HG02623 (cell line): ENCODE measurements around the gene ANKK1.
A peak's percentile ranks its signal among the peaks of the same experiment; 100 is the strongest.

Source experiments
- ATAC-seq: cut with Tn5 transposase; IDR thresholded peaks from one replicate; pipeline ENCODE4 v1.9.1; 2021; ENCODE audit warnings: moderate library complexity; ENCODE audit not compliant: unreplicated experiment

ANKK1 gene

DNA sequence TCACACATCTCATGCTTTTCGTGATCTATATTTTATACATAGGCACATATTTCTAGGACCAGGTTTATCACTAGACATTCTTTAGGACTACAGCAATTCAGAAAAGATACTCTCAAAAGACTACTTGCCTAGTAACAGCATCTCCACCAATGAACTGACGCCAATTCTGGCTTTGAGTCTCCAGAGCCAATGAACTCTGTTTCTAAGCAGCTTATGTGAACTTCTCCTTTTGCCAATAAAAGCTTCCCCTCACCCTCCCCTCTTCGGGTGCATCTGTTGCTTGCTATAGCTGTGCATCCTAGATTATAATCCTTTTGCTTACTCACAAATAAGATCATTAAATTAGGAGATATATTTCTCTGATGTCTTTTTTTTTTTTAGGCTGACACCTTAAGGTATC is 11.4 kb upstream of the ANKK1 start:
- ATAC-seq = peak; percentile 53

DNA sequence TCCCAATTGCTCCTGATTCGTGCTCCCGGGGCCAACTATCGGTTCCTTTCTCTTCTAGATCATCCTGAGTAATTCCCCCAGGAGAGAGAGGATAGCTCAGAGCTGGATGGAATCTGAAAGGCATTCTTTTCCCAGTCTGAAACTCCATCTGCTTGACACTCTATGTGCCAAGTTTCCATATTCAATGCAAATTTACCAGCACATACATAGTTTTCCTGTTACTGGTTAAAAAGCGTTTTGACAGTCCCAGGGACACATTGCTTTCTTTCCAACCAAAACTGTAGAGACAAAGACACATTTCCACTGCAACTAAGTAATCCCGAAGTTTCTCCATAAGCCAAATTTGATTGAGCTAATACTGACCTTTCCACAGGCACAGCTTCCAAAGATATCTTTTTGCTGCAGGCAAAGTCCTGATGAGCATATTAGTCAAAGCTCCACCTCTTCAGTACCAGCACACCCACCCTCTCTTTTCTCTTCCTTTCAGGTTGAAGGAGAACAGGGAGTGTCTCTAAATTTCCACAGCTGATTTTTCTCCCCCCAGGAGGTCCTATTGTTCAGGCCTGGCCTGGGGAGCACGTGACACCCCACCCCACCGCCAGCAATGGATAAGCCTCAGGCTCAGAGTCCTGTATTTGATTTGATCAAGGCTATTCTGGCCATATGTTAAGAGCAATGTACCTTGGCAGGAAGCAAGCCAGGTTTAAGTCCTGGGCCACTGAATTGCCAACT is 9.7 kb upstream of the ANKK1 start:
- no peak for ATAC-seq

DNA sequence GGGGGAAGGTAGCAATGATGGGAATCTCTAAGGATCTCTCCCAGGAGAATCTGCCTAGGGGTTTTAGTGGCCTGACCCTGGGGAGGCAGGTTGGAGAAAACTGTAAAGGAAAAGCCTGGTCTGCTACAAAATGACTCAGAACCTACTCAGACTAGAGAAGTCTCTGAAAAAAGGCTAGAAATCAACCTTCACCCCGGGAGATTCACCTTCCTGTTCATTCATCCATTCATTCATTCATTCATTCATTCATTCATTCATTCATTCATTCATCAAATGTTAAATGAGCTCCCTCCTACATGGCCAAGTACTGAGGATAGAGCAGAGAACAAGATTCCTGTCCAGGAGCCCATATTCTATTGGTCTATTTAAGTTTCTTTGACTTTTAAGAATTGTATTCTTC is 8.9 kb upstream of the ANKK1 start:
- no peak for ATAC-seq

DNA sequence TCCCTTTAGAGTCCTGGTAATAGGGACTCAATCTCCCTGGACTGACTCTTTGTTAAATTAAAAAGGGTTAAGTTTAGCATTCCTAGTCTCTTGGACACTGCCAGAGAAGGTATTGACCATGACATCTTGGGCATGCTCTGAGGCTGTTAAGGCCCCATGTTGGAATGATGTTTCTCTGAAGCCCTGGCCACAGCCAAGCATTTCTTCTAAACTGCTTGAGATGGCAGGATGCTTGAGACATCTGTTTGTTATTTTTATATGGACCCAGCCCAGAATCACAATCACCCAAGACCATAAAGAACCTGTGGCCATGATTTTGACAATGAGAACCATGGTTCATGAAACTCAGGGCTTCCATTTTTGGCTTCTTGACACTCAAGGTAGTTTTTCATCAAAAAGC is 5.5 kb upstream of the ANKK1 start:
- ATAC-seq = no peak

DNA sequence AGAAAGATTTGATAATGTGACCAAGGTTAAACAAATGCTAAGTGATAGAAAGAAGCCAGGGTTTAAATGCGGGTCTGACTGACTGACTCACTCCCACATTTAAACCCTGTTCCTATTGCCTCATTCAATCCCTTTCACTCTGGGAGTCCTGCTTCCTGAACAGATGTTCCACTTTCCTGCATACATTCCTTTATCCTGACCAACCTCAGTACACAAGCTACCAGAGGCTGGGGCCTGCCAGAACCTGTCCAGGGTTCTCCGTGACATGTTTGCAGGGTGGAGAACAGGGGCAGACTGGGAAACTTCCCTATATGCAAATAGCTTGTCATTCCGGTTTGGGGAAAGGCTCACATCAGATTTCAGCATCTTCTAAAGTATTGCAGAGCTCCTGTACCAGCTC is 3.0 kb upstream of the ANKK1 start:
- ATAC-seq = no peak

DNA sequence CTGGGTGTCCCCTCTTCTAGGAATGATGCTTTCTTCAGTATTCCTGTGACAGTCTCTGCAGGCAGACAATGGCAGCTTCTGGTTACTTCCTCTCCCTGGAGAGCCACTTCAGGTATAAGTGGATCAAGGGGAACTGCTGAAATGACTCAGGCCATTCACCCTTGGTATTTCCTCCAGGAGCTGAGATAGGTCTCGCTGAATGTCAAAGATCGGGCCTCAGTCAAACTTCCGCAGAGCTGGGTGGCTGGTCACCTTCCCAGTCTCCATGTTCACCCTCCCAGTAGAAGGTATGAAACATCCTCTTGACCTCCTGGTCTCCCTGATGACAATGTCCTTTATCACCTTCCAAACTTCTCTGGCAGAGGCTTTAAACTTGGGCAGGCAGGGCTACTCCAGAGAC is 1.8 kb upstream of the ANKK1 start:
- no peak for ATAC-seq

DNA sequence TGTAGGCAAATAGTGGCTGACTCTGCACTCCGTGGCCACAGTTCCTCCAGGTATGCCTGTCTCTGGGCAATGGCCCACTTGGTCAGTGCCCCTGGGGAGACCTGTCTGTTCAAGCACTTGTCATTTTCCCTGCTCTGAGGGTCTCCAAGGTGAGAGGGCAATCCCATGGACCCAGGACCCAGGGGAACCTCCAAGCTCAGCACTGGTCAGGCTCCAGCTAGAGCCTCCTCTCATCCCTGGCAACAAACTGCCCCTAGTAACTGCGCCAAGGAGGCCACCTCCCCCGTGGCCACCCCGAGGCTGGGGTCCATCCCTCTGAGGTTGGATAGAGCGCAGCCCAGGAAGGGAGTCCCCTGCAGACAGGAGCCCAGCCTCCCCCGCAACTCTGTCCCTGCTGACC is 713 bp upstream of the ANKK1 start:
- ATAC-seq = no peak

DNA sequence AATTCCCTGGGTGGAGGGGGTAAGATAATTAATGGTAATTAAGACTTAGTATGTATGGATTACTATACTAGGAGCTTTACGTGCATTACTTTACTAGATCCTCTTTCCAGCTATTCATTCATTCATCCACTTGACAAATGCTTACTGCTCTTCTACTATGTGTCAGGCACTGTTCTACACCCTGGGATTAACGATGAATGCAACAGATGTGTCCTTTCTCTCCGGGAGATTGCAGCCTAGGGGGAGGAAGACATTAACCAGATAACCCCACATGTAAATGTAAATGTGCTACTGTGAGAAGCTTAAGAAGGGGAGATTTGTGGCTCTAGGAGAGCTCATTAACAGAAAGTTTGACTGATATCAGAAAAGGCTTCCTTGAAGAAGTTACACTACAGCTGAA is 1.7 kb downstream of the ANKK1 start:
- ATAC-seq = no peak

DNA sequence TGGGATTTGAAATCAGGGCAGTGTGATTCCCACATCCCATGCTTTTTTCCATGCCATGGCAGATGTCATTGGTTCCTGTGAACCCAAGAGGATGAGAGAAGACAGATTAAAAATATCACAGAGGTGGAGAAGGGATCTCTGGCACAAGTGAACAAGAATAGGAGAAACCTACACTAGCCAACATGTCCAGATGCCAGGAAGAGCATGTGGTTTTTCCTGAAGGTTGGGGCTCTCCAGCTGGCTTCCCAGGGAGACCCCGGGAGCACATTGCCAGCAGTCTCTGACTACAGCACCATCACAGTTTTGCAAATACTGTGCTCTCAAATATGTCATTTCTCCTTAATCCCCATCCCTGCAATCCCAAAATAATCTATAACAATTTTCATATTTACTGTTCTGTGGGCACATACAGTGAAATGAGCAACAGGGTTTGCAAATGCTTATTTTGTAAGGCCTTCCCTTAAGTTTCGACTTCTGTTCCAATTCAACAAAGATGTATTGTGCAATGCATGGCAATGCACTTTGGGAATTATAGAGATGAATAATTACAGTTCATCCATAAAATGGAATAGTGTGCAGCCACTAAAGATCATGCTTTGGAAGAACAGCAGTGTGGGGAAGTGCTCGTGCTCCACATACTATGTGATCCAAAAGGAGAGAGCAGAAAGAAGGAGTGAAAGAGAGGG is 4.8 kb downstream of the ANKK1 start:
- ATAC-seq = no peak

DNA sequence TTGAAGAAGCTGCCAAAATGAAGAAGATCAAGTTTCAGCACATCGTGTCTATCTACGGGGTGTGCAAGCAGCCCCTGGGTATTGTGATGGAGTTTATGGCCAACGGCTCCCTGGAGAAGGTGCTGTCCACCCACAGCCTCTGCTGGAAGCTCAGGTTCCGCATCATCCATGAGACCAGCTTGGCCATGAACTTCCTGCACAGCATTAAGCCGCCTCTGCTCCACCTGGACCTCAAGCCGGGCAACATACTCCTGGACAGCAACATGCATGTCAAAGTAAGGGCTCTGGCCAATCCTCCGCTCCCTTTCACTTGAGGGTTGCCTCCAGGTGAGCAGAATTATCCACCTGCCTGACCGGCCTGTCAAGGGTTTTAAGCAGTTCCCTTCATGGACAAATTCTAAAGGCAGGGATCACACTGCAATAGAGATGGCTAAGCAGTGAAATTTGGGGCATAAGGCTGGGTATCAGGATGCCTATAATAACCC is 6.0 kb downstream of the ANKK1 start:
- no peak for ATAC-seq

DNA sequence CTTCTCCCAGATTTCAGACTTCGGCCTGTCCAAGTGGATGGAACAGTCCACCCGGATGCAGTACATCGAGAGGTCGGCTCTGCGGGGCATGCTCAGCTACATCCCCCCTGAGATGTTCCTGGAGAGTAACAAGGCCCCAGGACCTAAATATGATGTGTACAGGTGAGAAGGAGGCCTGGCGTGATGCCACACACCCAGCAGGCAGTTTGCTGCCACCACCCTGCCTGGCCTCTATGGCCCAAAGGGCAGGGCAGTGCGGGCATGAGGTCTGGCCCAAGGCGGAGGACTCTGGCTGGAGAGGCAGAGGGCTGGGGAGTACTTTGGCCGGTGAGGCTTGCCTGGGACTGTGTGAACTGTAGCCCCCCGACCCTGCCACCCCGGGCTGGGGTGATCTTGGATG is 7.3 kb downstream of the ANKK1 start:
- no peak for ATAC-seq

DNA sequence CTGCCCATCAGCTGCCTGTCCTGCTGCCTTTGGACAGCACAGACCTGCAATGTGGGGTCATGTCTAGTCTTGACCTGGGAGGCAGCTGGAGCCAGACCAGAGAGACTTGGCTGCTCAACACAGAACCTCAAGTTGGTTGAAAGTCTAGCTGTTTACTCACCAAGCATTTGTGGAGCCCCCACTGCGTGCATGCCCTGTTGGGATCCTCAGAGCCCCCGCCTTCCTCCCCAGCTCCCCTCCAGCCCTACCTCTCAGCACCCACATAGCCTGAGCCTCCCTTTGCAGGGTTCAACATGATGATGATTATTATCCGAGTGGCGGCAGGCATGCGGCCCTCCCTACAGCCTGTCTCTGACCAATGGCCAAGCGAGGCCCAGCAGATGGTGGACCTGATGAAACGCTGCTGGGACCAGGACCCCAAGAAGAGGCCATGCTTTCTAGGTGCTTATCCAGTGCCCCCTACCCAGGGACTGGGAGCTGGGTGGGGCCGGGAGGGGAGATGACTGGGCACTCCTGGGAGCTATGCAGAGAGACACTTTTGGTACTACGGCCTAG is 8.3 kb downstream of the ANKK1 start:
- ATAC-seq = no peak

DNA sequence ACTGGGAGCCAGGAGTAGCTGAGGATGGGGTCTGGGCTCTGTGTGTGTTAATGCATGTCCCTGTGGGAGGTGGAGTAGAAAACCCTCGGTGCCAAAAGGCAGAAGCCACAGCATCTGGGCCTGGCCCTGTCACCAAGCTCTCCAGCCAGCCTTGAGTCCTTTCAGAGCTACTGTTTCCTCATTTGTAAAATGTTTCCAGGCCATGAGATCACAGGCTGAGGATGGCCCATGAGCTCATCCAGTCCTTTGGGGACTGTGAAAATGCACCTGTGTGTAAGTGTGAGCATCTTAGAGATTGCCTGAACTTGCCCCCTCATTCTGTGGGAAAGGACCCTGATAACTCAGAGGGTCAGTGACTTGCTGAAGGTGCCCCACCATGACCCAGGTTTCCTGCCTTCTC is 9.1 kb downstream of the ANKK1 start:
- no peak for ATAC-seq

DNA sequence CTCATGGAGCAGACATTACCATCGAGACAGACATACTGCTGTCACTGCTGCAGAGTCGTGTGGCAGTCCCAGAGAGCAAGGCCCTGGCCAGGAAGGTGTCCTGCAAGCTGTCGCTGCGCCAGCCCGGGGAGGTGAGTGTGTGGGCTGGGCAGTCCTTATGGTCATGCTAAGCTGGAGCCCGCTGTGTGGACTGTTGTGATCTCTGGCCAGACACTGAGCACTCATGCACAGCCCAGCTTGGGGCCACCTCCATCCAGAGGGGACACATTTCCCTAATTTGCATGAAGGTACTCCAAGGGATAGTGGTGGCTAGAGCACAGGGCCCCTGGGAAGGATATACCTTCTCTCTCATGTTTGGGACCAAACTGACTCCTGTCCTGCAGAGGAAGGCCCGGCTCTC is 9.6 kb downstream of the ANKK1 start:
- no peak for ATAC-seq

DNA sequence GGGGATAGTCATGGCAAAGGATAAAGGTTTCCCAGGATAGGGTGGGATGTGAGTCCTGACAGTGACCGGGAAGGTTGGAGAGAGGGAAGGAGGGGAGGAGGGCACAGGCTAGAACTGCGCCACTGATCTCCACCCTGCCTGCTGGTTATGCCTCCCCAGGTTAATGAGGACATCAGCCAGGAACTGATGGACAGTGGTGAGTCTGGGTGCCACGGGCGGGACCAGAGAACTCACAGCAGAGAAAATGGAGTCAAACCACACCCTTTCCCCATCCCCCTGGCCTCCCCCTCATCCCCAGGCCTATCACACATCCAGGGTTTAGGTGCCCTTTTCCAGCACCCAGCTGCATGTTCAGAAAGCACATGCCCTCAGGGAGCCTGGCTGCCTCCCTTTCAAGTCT is 10.2 kb downstream of the ANKK1 start:
- no peak for ATAC-seq

DNA sequence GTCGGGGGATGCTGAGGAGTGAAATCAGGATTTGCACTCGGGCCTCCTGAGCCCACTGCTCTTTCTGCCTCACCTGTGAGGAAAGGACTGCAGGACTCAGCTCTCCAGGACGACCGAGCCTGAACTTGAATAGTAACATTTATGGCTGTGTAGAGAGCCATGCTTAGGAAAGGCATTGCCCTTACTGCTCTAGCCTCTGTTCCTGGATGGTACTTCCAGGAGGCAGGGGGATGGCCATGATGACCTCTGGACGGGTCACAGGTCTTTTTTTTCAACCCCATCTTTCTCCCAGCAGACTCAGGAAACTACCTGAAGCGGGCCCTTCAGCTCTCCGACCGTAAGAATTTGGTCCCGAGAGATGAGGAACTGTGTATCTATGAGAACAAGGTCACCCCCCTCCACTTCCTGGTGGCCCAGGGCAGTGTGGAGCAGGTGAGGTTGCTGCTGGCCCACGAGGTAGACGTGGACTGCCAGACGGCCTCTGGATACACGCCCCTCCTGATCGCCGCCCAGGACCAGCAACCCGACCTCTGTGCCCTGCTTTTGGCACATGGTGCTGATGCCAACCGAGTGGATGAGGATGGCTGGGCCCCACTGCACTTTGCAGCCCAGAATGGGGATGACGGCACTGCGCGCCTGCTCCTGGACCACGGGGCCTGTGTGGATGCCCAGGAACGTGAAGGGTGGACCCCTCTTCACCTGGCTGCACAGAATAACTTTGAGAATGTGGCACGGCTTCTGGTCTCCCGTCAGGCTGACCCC is 11.3 kb downstream of the ANKK1 start:
- ATAC-seq = no peak

DNA sequence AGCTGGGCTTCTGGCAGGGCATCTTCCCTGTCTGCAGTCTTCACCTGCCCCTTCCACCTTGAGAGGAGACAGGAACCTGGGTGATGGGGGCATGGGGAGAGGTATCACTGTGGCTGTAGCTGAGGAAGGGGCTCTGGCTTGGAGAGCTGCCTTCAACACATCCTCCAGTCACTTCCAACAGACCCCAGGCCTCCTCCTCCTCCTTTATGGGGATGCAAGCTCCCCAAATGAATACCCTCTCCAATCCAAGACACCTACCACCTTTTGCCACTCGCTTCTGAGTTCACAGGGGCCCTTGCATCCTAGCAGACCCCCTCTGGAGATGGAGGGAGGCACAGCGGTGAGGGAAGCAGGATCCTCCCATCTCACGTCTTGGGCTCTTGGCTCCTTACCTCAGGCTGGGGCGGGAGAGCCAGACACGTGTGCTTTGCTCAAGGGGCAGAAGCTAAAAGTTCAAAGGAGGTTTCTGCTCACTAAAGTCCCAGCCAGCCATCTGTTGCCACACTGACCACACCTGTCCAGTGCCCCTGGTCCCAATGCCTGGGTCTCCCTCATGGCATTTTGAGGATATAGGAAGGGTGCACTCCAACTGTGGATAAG is 13.2 kb downstream of the ANKK1 start:
- no peak for ATAC-seq

DNA sequence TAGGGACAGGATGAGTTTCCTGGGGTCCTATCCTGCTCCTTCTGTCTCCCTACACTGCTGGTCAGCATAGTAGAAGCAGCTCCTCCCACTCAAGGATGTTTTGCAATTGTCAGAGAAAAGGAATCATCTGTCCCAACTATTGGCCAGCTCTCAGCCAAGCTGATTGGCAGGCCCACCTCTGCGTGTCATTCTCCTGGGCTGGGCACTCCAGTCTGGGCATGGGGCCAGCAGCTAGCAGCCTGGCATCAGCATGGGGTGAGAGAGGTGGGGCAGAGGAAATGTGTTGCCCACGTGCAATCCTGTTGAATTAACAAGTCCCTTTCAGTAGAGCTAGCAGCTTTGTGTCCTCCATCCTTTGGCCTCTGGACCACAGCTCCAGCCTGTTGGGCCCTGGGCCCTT is 14.1 kb downstream of the ANKK1 start:
- no peak for ATAC-seq

DNA sequence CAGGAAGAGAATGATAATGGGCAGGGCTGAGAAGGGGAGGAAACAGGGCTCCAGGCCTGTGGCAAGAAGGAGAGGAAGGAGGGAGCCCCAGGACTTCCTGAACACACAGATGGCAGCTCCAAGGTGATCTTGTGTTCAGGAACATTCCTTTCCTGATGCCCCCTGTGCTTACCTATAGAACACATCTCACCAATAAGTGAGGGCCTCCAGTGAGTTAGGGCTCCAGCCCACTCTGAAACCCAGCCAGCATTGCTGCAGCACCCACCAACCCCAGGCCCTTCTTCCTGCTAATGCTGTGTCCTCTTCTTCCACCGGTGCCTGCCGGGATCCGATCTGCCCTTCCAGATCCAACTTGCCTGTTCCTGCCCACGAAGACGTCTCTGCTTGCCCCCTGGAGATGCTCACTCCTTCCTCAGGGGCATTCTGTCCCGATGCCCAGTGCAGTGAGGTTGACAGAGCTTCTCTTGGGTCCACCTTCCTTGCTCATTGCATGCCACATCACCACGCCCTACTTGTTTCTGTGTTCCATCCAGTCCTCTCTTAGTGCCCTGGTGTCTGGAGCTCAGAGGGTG is 17.4 kb downstream of the ANKK1 start:
- ATAC-seq = no peak

DNA sequence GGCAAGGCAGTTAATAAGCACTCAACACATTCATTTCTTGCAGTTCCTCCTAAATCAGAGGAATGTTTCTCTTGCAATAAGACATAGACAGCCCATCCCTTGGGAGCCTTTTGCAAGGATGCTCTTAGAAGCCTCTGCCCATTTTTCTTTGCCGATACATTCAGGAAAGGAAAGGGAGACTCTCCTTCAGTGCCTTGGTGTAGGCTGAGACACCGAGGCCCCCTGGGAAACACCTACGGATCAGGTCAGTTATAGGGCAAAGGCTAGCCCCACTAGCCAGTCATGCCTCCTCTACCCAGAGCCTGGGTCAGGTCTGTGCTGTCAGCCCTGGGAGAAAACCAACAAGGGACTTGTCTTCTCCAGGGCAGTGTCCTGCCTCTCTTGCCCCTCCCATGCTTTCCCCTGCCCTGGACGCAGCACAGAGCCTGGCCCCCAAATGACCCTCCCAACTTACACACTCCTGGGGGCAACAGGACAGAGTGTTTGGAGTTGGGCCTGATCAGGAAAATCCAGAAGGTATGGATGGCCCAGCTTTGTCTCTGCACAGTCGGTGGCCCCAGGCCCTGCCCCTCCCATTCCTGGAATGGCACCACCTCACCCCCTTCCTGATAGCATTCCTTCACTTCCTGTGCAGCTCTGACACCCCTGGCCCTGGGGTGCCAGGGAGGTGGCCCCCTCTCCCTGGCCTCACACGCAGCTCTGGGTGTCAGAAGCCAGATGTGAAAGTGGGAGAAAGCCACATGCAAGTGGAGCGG is 18.3 kb downstream of the ANKK1 start:
- no peak for ATAC-seq
